ENCODE measurements around the gene MTUS2.

- TF ChIP-seq, protein P1, sequence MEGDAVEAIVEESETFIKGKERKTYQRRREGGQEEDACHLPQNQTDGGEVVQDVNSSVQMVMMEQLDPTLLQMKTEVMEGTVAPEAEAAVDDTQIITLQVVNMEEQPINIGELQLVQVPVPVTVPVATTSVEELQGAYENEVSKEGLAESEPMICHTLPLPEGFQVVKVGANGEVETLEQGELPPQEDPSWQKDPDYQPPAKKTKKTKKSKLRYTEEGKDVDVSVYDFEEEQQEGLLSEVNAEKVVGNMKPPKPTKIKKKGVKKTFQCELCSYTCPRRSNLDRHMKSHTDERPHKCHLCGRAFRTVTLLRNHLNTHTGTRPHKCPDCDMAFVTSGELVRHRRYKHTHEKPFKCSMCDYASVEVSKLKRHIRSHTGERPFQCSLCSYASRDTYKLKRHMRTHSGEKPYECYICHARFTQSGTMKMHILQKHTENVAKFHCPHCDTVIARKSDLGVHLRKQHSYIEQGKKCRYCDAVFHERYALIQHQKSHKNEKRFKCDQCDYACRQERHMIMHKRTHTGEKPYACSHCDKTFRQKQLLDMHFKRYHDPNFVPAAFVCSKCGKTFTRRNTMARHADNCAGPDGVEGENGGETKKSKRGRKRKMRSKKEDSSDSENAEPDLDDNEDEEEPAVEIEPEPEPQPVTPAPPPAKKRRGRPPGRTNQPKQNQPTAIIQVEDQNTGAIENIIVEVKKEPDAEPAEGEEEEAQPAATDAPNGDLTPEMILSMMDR (IDR thresholded peaks at IDR 0.05): no peak
- TF ChIP-seq POLR2AphosphoS5 (IDR thresholded peaks at IDR 0.05) (no peak), POLR2A (IDR thresholded peaks at IDR 0.05) (no peak), EP300 (IDR thresholded peaks at IDR 0.05) (no peak)
Measured at GRCh38 chr13:29131159-29131558, 311.0 kb downstream of the MTUS2 start.
